Measurements from ENCODE around the gene SRPRB.

DNA sequence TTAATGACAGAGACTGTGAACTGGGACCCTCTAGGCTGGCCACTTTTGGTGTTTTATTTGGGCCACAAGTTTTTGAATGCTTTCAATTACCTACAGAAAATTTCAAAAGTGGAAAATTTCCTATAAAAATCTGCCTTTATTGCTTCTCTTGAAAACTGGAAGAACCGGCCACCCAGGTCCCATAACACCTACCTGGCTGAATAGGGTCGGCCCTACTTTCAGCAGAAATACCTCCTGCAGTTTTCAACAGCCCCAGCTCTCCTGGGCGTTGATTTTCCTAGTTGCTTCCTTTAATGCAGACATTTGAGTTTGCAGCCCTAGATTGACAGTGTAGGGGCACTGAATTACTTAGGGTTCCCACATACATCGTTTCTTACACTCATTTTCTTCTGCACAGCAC lies 719 bp upstream of the SRPRB start:
- TF ChIP-seq CTCF (IDR thresholded peaks at IDR 0.05): no peak
- no peak for TF ChIP-seq POLR2A (IDR thresholded peaks at IDR 0.05)
